ENCODE results near the gene HEXA.

Gene HEXA

GRCh38 chr15:72358650-72359171 lies 17.1 kb downstream of the HEXA start:
- no peak for DNase-seq (ENCODE audit: insufficient read length, low spot score)
- TF ChIP-seq POLR2AphosphoS5 (IDR thresholded peaks at IDR 0.05; ENCODE audit: low read depth, low read length): no peak
- no peak for TF ChIP-seq TAF1 (IDR thresholded peaks at IDR 0.05; ENCODE audit: low read depth, low read length)
- TF ChIP-seq POLR2A (IDR thresholded peaks at IDR 0.05; ENCODE audit: low read depth, low read length): no peak
- no peak for TF ChIP-seq PAX5 (IDR thresholded peaks at IDR 0.05; ENCODE audit: insufficient read depth, low read length, severe bottlenecking)
- TF ChIP-seq SPI1 (IDR thresholded peaks at IDR 0.05; ENCODE audit: low read depth, low read length): no peak
- TF ChIP-seq POU2F2 (IDR thresholded peaks at IDR 0.05; ENCODE audit: low read depth, low read length): no peak
- FAIRE-seq: peak; percentile 81

GRCh38 chr15:72358121-72358520 lies 17.7 kb downstream of the HEXA start:
- TF ChIP-seq POLR2A (IDR thresholded peaks at IDR 0.05; ENCODE audit: low read depth, low read length) (no peak), POLR2AphosphoS5 (IDR thresholded peaks at IDR 0.05; ENCODE audit: low read depth, low read length) (no peak), SPI1 (IDR thresholded peaks at IDR 0.05; ENCODE audit: low read depth, low read length) (no peak), PAX5 (IDR thresholded peaks at IDR 0.05; ENCODE audit: insufficient read depth, low read length, severe bottlenecking) (no peak), POU2F2 (IDR thresholded peaks at IDR 0.05; ENCODE audit: low read depth, low read length) (no peak), TAF1 (IDR thresholded peaks at IDR 0.05; ENCODE audit: low read depth, low read length) (no peak)
- no peak for DNase-seq (ENCODE audit: insufficient read length, low spot score)
- FAIRE-seq: no peak

GRCh38 chr15:72354496-72354895 lies 21.3 kb downstream of the HEXA start:
- FAIRE-seq (no peak), DNase-seq (ENCODE audit: insufficient read length, low spot score) (no peak)
- TF ChIP-seq TAF1 (IDR thresholded peaks at IDR 0.05; ENCODE audit: low read depth, low read length): no peak
- TF ChIP-seq POLR2AphosphoS5 (IDR thresholded peaks at IDR 0.05; ENCODE audit: low read depth, low read length): no peak
- no peak for TF ChIP-seq PAX5 (IDR thresholded peaks at IDR 0.05; ENCODE audit: insufficient read depth, low read length, severe bottlenecking)
- no peak for TF ChIP-seq POLR2A (IDR thresholded peaks at IDR 0.05; ENCODE audit: low read depth, low read length)
- TF ChIP-seq SPI1 (IDR thresholded peaks at IDR 0.05; ENCODE audit: low read depth, low read length): no peak
- no peak for TF ChIP-seq POU2F2 (IDR thresholded peaks at IDR 0.05; ENCODE audit: low read depth, low read length)

- FAIRE-seq (no peak), DNase-seq (ENCODE audit: insufficient read length, low spot score) (no peak)
- no peak for TF ChIP-seq POU2F2 (IDR thresholded peaks at IDR 0.05; ENCODE audit: low read depth, low read length)
- no peak for TF ChIP-seq PAX5 (IDR thresholded peaks at IDR 0.05; ENCODE audit: insufficient read depth, low read length, severe bottlenecking)
- no peak for TF ChIP-seq POLR2A (IDR thresholded peaks at IDR 0.05; ENCODE audit: low read depth, low read length)
- no peak for TF ChIP-seq POLR2AphosphoS5 (IDR thresholded peaks at IDR 0.05; ENCODE audit: low read depth, low read length)
- no peak for TF ChIP-seq TAF1 (IDR thresholded peaks at IDR 0.05; ENCODE audit: low read depth, low read length)
- no peak for TF ChIP-seq SPI1 (IDR thresholded peaks at IDR 0.05; ENCODE audit: low read depth, low read length)
These were observed 22.5 kb downstream of the HEXA start for GRCh38 chr15:72353266-72353665.

GRCh38 chr15:72345806-72346205 lies 30.0 kb downstream of the HEXA start:
- DNase-seq (ENCODE audit: insufficient read length, low spot score) (no peak), FAIRE-seq (no peak)
- TF ChIP-seq TAF1 (IDR thresholded peaks at IDR 0.05; ENCODE audit: low read depth, low read length) (no peak), PAX5 (IDR thresholded peaks at IDR 0.05; ENCODE audit: insufficient read depth, low read length, severe bottlenecking) (no peak), POLR2AphosphoS5 (IDR thresholded peaks at IDR 0.05; ENCODE audit: low read depth, low read length) (no peak), POU2F2 (IDR thresholded peaks at IDR 0.05; ENCODE audit: low read depth, low read length) (no peak), SPI1 (IDR thresholded peaks at IDR 0.05; ENCODE audit: low read depth, low read length) (no peak), POLR2A (IDR thresholded peaks at IDR 0.05; ENCODE audit: low read depth, low read length) (no peak)

- TF ChIP-seq SPI1 (IDR thresholded peaks at IDR 0.05; ENCODE audit: low read depth, low read length) (no peak), TAF1 (IDR thresholded peaks at IDR 0.05; ENCODE audit: low read depth, low read length) (no peak), POLR2A (IDR thresholded peaks at IDR 0.05; ENCODE audit: low read depth, low read length) (no peak), POLR2AphosphoS5 (IDR thresholded peaks at IDR 0.05; ENCODE audit: low read depth, low read length) (no peak), PAX5 (IDR thresholded peaks at IDR 0.05; ENCODE audit: insufficient read depth, low read length, severe bottlenecking) (no peak), POU2F2 (IDR thresholded peaks at IDR 0.05; ENCODE audit: low read depth, low read length) (no peak)
- no peak for DNase-seq (ENCODE audit: insufficient read length, low spot score)
- FAIRE-seq: no peak
These were observed 30.5 kb downstream of the HEXA start for GRCh38 chr15:72345280-72345679.

GRCh38 chr15:72344602-72345001 lies 31.2 kb downstream of the HEXA start:
- no peak for TF ChIP-seq POU2F2 (IDR thresholded peaks at IDR 0.05; ENCODE audit: low read depth, low read length)
- no peak for TF ChIP-seq POLR2A (IDR thresholded peaks at IDR 0.05; ENCODE audit: low read depth, low read length)
- no peak for TF ChIP-seq PAX5 (IDR thresholded peaks at IDR 0.05; ENCODE audit: insufficient read depth, low read length, severe bottlenecking)
- no peak for TF ChIP-seq SPI1 (IDR thresholded peaks at IDR 0.05; ENCODE audit: low read depth, low read length)
- TF ChIP-seq POLR2AphosphoS5 (IDR thresholded peaks at IDR 0.05; ENCODE audit: low read depth, low read length): no peak
- TF ChIP-seq TAF1 (IDR thresholded peaks at IDR 0.05; ENCODE audit: low read depth, low read length): no peak
- DNase-seq (ENCODE audit: insufficient read length, low spot score): no peak
- FAIRE-seq: no peak

- TF ChIP-seq SPI1 (IDR thresholded peaks at IDR 0.05; ENCODE audit: low read depth, low read length): no peak
- no peak for TF ChIP-seq TAF1 (IDR thresholded peaks at IDR 0.05; ENCODE audit: low read depth, low read length)
- no peak for TF ChIP-seq PAX5 (IDR thresholded peaks at IDR 0.05; ENCODE audit: insufficient read depth, low read length, severe bottlenecking)
- TF ChIP-seq POU2F2 (IDR thresholded peaks at IDR 0.05; ENCODE audit: low read depth, low read length): no peak
- no peak for TF ChIP-seq POLR2AphosphoS5 (IDR thresholded peaks at IDR 0.05; ENCODE audit: low read depth, low read length)
- no peak for TF ChIP-seq POLR2A (IDR thresholded peaks at IDR 0.05; ENCODE audit: low read depth, low read length)
- DNase-seq (ENCODE audit: insufficient read length, low spot score): no peak
- no peak for FAIRE-seq
These were observed 33.4 kb downstream of the HEXA start for GRCh38 chr15:72342385-72342784.

- TF ChIP-seq POLR2A (IDR thresholded peaks at IDR 0.05; ENCODE audit: low read depth, low read length) (no peak), SPI1 (IDR thresholded peaks at IDR 0.05; ENCODE audit: low read depth, low read length) (no peak), TAF1 (IDR thresholded peaks at IDR 0.05; ENCODE audit: low read depth, low read length) (no peak)
- DNase-seq (ENCODE audit: insufficient read length, low spot score) (no peak), FAIRE-seq (no peak)
These were observed 34.5 kb downstream of the HEXA start for GRCh38 chr15:72341361-72341760.

- DNase-seq (ENCODE audit: insufficient read length, low spot score) (no peak), FAIRE-seq (no peak)
- no peak for TF ChIP-seq POU2F2 (IDR thresholded peaks at IDR 0.05; ENCODE audit: low read depth, low read length)
- TF ChIP-seq POLR2AphosphoS5 (IDR thresholded peaks at IDR 0.05; ENCODE audit: low read depth, low read length): no peak
- no peak for TF ChIP-seq POLR2A (IDR thresholded peaks at IDR 0.05; ENCODE audit: low read depth, low read length)
- no peak for TF ChIP-seq PAX5 (IDR thresholded peaks at IDR 0.05; ENCODE audit: insufficient read depth, low read length, severe bottlenecking)
- no peak for TF ChIP-seq TAF1 (IDR thresholded peaks at IDR 0.05; ENCODE audit: low read depth, low read length)
- no peak for TF ChIP-seq SPI1 (IDR thresholded peaks at IDR 0.05; ENCODE audit: low read depth, low read length)
These were observed 35.4 kb downstream of the HEXA start for GRCh38 chr15:72340366-72340765.

Data from GM12891 (cell line).